H9 (cell line): ENCODE data around the gene C11orf16. TPM values are rescaled to one million over a fixed set of nuclear protein-coding genes. Genes with fewer than 3 reads are reported as not detected.

Experiments
- DNase-seq: peaks from one replicate; pipeline ENCODE4 v3.0.0-alpha.2; 2017
- H2AFZ ChIP-seq: one replicate; pipeline ENCODE4 v1.6.1; 2013; ENCODE audit warnings: mild to moderate bottlenecking, low read length, control low read depth, moderate library complexity
- H2AK5ac ChIP-seq: 2 replicates; pipeline ENCODE4 v1.6.1; 2013; ENCODE audit warnings: low read length, control low read depth, mixed read lengths; ENCODE audit not compliant: insufficient read length
- H2BK120ac ChIP-seq: one replicate; pipeline ENCODE4 v1.6.1; 2013; ENCODE audit warnings: low read depth, mild to moderate bottlenecking, low read length, control low read depth, inconsistent platforms; ENCODE audit not compliant: poor library complexity, severe bottlenecking
- H2BK12ac ChIP-seq: 2 replicates; pipeline ENCODE4 v1.6.1; 2013; ENCODE audit warnings: low read length, control low read depth, mixed read lengths, low read depth; ENCODE audit not compliant: insufficient read length
- H2BK15ac ChIP-seq: 2 replicates; pipeline ENCODE4 v1.6.1; 2013; ENCODE audit warnings: low read depth, low read length, control low read depth
- H2BK20ac ChIP-seq: one replicate; pipeline ENCODE4 v1.6.1; 2013; ENCODE audit warnings: low read depth, mild to moderate bottlenecking, low read length, control low read depth, inconsistent platforms; ENCODE audit not compliant: poor library complexity, severe bottlenecking
- H2BK5ac ChIP-seq: 2 replicates; pipeline ENCODE4 v1.6.1; 2013; ENCODE audit warnings: low read length, control low read depth, mixed read lengths; ENCODE audit not compliant: insufficient read length
- H3K14ac ChIP-seq: 2 replicates; pipeline ENCODE4 v1.6.1; 2013; ENCODE audit warnings: low read length, control low read depth; ENCODE audit not compliant: insufficient read depth
- H3K18ac ChIP-seq: 2 replicates; pipeline ENCODE4 v1.6.1; 2013; ENCODE audit warnings: low read depth, mild to moderate bottlenecking, mixed read lengths, low read length, control low read depth; ENCODE audit not compliant: insufficient read length
- H3K23ac ChIP-seq: 2 replicates; pipeline ENCODE4 v1.6.1; 2013; ENCODE audit warnings: low read length, control low read depth, mixed read lengths, low read depth; ENCODE audit not compliant: insufficient read length
- H3K23me2 ChIP-seq: 2 replicates; pipeline ENCODE4 v1.6.1; 2013; ENCODE audit warnings: low read depth, mild to moderate bottlenecking, mixed read lengths, low read length, control low read depth; ENCODE audit not compliant: insufficient read length, poor library complexity, severe bottlenecking
- H3K27ac ChIP-seq: 2 replicates; pipeline ENCODE4 v1.5.1; 2013; ENCODE audit warnings: low read length, control low read depth, mixed read lengths, low read depth; ENCODE audit not compliant: insufficient read length
- H3K27me3 ChIP-seq: 2 replicates; pipeline ENCODE4 v1.6.1; 2013; ENCODE audit warnings: low read length, control low read depth, inconsistent platforms; ENCODE audit not compliant: insufficient read depth
- H3K4ac ChIP-seq: 2 replicates; pipeline ENCODE4 v1.6.1; 2013; ENCODE audit warnings: low read depth, mild to moderate bottlenecking, control low read depth, inconsistent platforms, low read length, moderate library complexity
- H3K4me1 ChIP-seq: 2 replicates; pipeline ENCODE4 v1.6.1; 2013; ENCODE audit warnings: low read length, control low read depth, inconsistent platforms; ENCODE audit not compliant: insufficient read depth
- H3K4me2 ChIP-seq: 2 replicates; pipeline ENCODE4 v1.6.1; 2013; ENCODE audit warnings: low read length, control low read depth, mixed read lengths; ENCODE audit not compliant: insufficient read length, insufficient read depth
- H3K56ac ChIP-seq: 2 replicates; pipeline ENCODE4 v1.6.1; 2013; ENCODE audit warnings: low read depth, mild to moderate bottlenecking, mixed read lengths, low read length, control low read depth; ENCODE audit not compliant: insufficient read length
- H3K79me1 ChIP-seq: 2 replicates; pipeline ENCODE4 v1.6.1; 2013; ENCODE audit warnings: low read depth, mild to moderate bottlenecking, moderate library complexity, low read length, control low read depth, inconsistent platforms; ENCODE audit not compliant: insufficient read depth, poor library complexity, severe bottlenecking
- H3K79me2 ChIP-seq: 2 replicates; pipeline ENCODE4 v1.6.1; 2013; ENCODE audit warnings: low read length, control low read depth, inconsistent platforms; ENCODE audit not compliant: insufficient read depth
- H3K9ac ChIP-seq: 2 replicates; pipeline ENCODE4 v1.6.1; 2013; ENCODE audit warnings: low read length, control low read depth, mixed read lengths; ENCODE audit not compliant: insufficient read length; ENCODE audit errors: extremely low read depth
- H3K9me3 ChIP-seq: one replicate; pipeline ENCODE4 v1.6.1; 2013; ENCODE audit warnings: low read depth, low read length, inconsistent platforms; ENCODE audit not compliant: control insufficient read depth
- H3T11ph ChIP-seq: one replicate; pipeline ENCODE4 v1.6.1; 2013; ENCODE audit warnings: mild to moderate bottlenecking, low read length, control low read depth, inconsistent platforms
- H4K20me1 ChIP-seq: one replicate; pipeline ENCODE4 v1.6.1; 2013; ENCODE audit not compliant: control insufficient read depth, insufficient read length, insufficient read depth
- H4K5ac ChIP-seq: 2 replicates; pipeline ENCODE4 v1.6.1; 2013; ENCODE audit warnings: low read depth, mild to moderate bottlenecking, mixed read lengths, low read length, control low read depth; ENCODE audit not compliant: insufficient read length
- H4K8ac ChIP-seq: replicated peaks from 2 replicates; pipeline ENCODE4 v1.6.1; 2013; ENCODE audit warnings: low read length, control low read depth, mixed read lengths, low read depth; ENCODE audit not compliant: insufficient read length
- H4K91ac ChIP-seq: 2 replicates; pipeline ENCODE4 v1.6.1; 2013; ENCODE audit warnings: low read depth, mild to moderate bottlenecking, moderate library complexity, mixed read lengths, low read length, control low read depth; ENCODE audit not compliant: insufficient read length
- H3K27ac Mint-ChIP-seq, 3 experiments: 2 replicates in 2 of 3; 3 replicates in 1 of 3; pipeline ENCODE4 v1.8.0; 2020 to 2021; ENCODE audit warnings: mixed read lengths in 3 of 3, mild to moderate bottlenecking in 1 of 3, moderate library complexity in 1 of 3
- H3K27me3 Mint-ChIP-seq: 2 replicates; pipeline ENCODE4 v1.8.0; 2021; ENCODE audit warnings: low read depth, mild to moderate bottlenecking, moderate library complexity, mixed read lengths
- H3K36me3 Mint-ChIP-seq, 3 experiments: 2 replicates in 2 of 3; 3 replicates in 1 of 3; pipeline ENCODE4 v1.8.0; 2020 to 2021; ENCODE audit warnings: low read depth in 3 of 3, mixed read lengths in 3 of 3; ENCODE audit not compliant: insufficient read depth in 1 of 3
- H3K4me1 Mint-ChIP-seq, 2 experiments: 2 replicates each; pipeline ENCODE4 v1.8.0; 2020; ENCODE audit warnings: mixed read lengths in 2 of 2
- H3K4me3 Mint-ChIP-seq, 2 experiments: 2 replicates in 1 of 2; 3 replicates in 1 of 2; pipeline ENCODE4 v1.8.0; 2020 to 2021; ENCODE audit warnings: mild to moderate bottlenecking in 2 of 2, mixed read lengths in 2 of 2, moderate library complexity in 1 of 2
- H3K9me3 Mint-ChIP-seq, 2 experiments: 2 replicates in 1 of 2; 3 replicates in 1 of 2; pipeline ENCODE4 v1.8.0; 2020; ENCODE audit warnings: mild to moderate bottlenecking in 2 of 2, mixed read lengths in 2 of 2, moderate library complexity in 1 of 2
- WGBS: extraction: QIAGEN DNeasy Blood & Tissue Kit; methylation state at CpG from one replicate; pipeline ENCODE4 v1.1.7; 2013; ENCODE audit warnings: missing lambda C conversion rate, low lambda C conversion rate, mixed read lengths; ENCODE audit not compliant: insufficient read length; ENCODE audit errors: extremely low coverage; 5-methylcytosine and 5-hydroxymethylcytosine counted together
- total RNA-seq: library from RNA; stranded (reverse); gene quantifications from 2 replicates; pipeline ENCODE4 v1.2.1, GENCODE V29; 2021
- TF ChIP-seq, protein P1 (sequence below): fragments of 200-600 bp; sonication (generic); conservative IDR thresholded peaks from 3 replicates; pipeline ENCODE4 v1.8.0; 2021; ENCODE audit warnings: antibody characterized with exemption, mild to moderate bottlenecking

C11orf16 gene
- total RNA-seq, 1 experiment from 2014 or later: 0.15 TPM

DNA sequence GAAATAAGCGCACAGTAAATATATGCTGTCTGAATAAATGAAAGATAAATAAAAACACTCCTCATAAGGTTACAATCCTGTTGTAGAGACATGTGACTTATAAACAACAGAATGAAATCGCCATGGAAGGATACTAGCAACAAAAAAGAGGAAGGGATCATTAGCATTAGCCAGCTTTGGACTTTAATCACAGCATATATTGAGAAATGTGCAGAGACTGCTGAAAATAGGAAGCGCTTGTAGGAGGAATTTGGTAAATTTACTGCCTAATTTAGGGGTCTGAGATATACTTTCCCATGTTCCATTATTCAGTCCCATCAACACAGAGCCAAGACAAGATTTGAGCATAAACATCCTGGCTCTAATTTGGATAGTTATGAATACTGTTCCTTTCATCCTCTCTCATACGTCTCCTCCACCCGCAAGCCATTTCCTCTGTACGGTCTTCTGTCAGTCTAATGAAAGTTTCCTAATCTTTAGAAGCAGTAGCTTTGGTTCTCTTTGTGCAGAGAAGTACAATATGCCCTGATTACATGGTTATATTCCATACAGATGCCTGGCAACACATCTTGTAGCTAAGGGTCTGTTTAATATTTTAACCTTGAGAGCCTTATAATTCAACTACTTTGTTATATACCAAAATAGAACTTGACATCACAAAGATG, 58.9 kb downstream of the C11orf16 start:
- Mint-ChIP-seq H3K36me3 (no peaks in the 10 kb centered on the region), H3K4me3 (no peak overlapping the region), H3K27ac (no peak overlapping the region), H3K4me1 (peaks cover 8 to 12% of the 10 kb centered on the region in 2 experiments), H3K27me3 (peaks cover 5% of the 10 kb centered on the region; the same call in 1 of the 2 replicates), H3K9me3 (no peaks in the 10 kb centered on the region)
- Histone ChIP-seq H2AK5ac (no peak overlapping the region), H2BK5ac (no peak overlapping the region), H3K27me3 (no peaks in the 10 kb centered on the region), H3K79me2 (no peaks in the 10 kb centered on the region), H2AFZ (no peak overlapping the region), H2BK15ac (no peak overlapping the region), H2BK120ac (no peak overlapping the region), H3K27ac (no peak overlapping the region), H3K56ac (no peak overlapping the region), H3K18ac (no peak overlapping the region), H3K23ac (no peak overlapping the region), H3T11ph (no peak overlapping the region), H3K14ac (no peak overlapping the region), H2BK20ac (no peak overlapping the region), H4K5ac (no peak overlapping the region), H3K79me1 (no peaks in the 10 kb centered on the region), H3K4me1 (no peaks in the 10 kb centered on the region), H3K9ac (no peak overlapping the region), H4K20me1 (no peaks in the 10 kb centered on the region), H3K4ac (no peak overlapping the region), H4K8ac (no peak overlapping the region), H3K9me3 (no peaks in the 10 kb centered on the region), H2BK12ac (no peak overlapping the region), H3K4me2 (no peak overlapping the region), H4K91ac (no peak overlapping the region), H3K23me2 (peaks cover 6% of the 10 kb centered on the region)
- DNase-seq: no peak
- TF ChIP-seq, protein P1, sequence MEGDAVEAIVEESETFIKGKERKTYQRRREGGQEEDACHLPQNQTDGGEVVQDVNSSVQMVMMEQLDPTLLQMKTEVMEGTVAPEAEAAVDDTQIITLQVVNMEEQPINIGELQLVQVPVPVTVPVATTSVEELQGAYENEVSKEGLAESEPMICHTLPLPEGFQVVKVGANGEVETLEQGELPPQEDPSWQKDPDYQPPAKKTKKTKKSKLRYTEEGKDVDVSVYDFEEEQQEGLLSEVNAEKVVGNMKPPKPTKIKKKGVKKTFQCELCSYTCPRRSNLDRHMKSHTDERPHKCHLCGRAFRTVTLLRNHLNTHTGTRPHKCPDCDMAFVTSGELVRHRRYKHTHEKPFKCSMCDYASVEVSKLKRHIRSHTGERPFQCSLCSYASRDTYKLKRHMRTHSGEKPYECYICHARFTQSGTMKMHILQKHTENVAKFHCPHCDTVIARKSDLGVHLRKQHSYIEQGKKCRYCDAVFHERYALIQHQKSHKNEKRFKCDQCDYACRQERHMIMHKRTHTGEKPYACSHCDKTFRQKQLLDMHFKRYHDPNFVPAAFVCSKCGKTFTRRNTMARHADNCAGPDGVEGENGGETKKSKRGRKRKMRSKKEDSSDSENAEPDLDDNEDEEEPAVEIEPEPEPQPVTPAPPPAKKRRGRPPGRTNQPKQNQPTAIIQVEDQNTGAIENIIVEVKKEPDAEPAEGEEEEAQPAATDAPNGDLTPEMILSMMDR: no peak
- no CpG with 5 or more reads among the region's 6 CpGs for WGBS
